GDM1 (cell line): ENCODE results near the gene OLIG2.
A peak's percentile ranks its signal among the peaks of the same experiment; 100 is the strongest.

Source experiments
- DNase-seq: peaks from one replicate; lab custom pipeline; 2025; lab: John Stamatoyannopoulos, UW

OLIG2 gene

GRCh38 chr21:33025489-33026442 lies at the start of gene OLIG2:
OLIG2 (plus strand) TSS chr21:33025935; CDS start chr21:33026863, 928 bp downstream.
- peak; percentile 68 for DNase-seq

- no peak for DNase-seq
Observed at GRCh38 chr21:32976791-32977190, 48.9 kb upstream of the OLIG2 start.

GRCh38 chr21:32977216-32977615 lies 48.5 kb upstream of the OLIG2 start:
- DNase-seq: no peak

GRCh38 chr21:32978331-32979270 lies 47.1 kb upstream of the OLIG2 start:
- DNase-seq: no peak

- no peak for DNase-seq
Observed at GRCh38 chr21:32979598-32980268, 46.0 kb upstream of the OLIG2 start.

GRCh38 chr21:32981096-32981495 lies 44.6 kb upstream of the OLIG2 start:
- no peak for DNase-seq

- DNase-seq: no peak
Observed at GRCh38 chr21:32990666-32991065, 35.1 kb upstream of the OLIG2 start.

- no peak for DNase-seq
Observed at GRCh38 chr21:32991361-32991760, 34.4 kb upstream of the OLIG2 start.

GRCh38 chr21:32993894-32994293 lies 31.8 kb upstream of the OLIG2 start:
- DNase-seq: no peak

- DNase-seq: no peak
Observed at GRCh38 chr21:32994305-32994704, 31.4 kb upstream of the OLIG2 start.

GRCh38 chr21:33007747-33008146 lies 18.0 kb upstream of the OLIG2 start:
- no peak for DNase-seq

- no peak for DNase-seq
Observed at GRCh38 chr21:33008333-33009051, 17.2 kb upstream of the OLIG2 start.

- no peak for DNase-seq
Observed at GRCh38 chr21:33010931-33011330, 14.8 kb upstream of the OLIG2 start.

- DNase-seq: no peak
Observed at GRCh38 chr21:33011462-33011861, 14.3 kb upstream of the OLIG2 start.

GRCh38 chr21:33013626-33014025 lies 12.1 kb upstream of the OLIG2 start:
- no peak for DNase-seq

GRCh38 chr21:33014331-33014730 lies 11.4 kb upstream of the OLIG2 start:
- DNase-seq: no peak

- DNase-seq: no peak
Observed at GRCh38 chr21:33015096-33015495, 10.6 kb upstream of the OLIG2 start.

GRCh38 chr21:33015756-33016155 lies 10.0 kb upstream of the OLIG2 start:
- no peak for DNase-seq

GRCh38 chr21:33018707-33019465 lies 6.8 kb upstream of the OLIG2 start:
- no peak for DNase-seq

GRCh38 chr21:33019516-33019884 lies 6.2 kb upstream of the OLIG2 start:
- no peak for DNase-seq
